NCI-H1105 (cell line): ENCODE measurements around the gene TTLL5.

Source experiments
- DNase-seq: peaks from one replicate; lab custom pipeline; 2025; lab: John Stamatoyannopoulos, UW

The TTLL5 gene

GRCh38 chr14:75660630-75661498 lies at the start of gene TTLL5, which contains the start of gene ERG28:
Gene TTLL5 (plus strand): TSS chr14:75661246. CDS start chr14:75663150, 1,904 bp downstream.
Gene ERG28 (minus strand): TSS chr14:75660876. CDS start chr14:75657502, 3,374 bp downstream.
- peak; percentile 99 for DNase-seq

- no peak for DNase-seq
Observed at GRCh38 chr14:75612157-75612556, 48.9 kb upstream of the TTLL5 start.

GRCh38 chr14:75614179-75614578 lies 46.9 kb upstream of the TTLL5 start:
- DNase-seq: no peak

GRCh38 chr14:75615200-75615599 lies 45.8 kb upstream of the TTLL5 start:
- DNase-seq: no peak

- no peak for DNase-seq
Observed at GRCh38 chr14:75619548-75619947, 41.5 kb upstream of the TTLL5 start.

GRCh38 chr14:75625034-75625433 lies 36.0 kb upstream of the TTLL5 start:
- DNase-seq: no peak

GRCh38 chr14:75626396-75626795 lies 34.6 kb upstream of the TTLL5 start:
- no peak for DNase-seq

- no peak for DNase-seq
Observed at GRCh38 chr14:75626863-75627262, 34.2 kb upstream of the TTLL5 start.

GRCh38 chr14:75627406-75627805 lies 33.6 kb upstream of the TTLL5 start:
- DNase-seq: no peak

- DNase-seq: no peak
Observed at GRCh38 chr14:75628816-75629215, 32.2 kb upstream of the TTLL5 start.

- DNase-seq: no peak
Observed at GRCh38 chr14:75630695-75631452, 30.2 kb upstream of the TTLL5 start.

- no peak for DNase-seq
Observed at GRCh38 chr14:75631453-75631831, 29.6 kb upstream of the TTLL5 start.

GRCh38 chr14:75634848-75635247 lies 26.2 kb upstream of the TTLL5 start:
- DNase-seq: no peak

- DNase-seq: no peak
Observed at GRCh38 chr14:75636100-75636692, 24.9 kb upstream of the TTLL5 start.

- no peak for DNase-seq
Observed at GRCh38 chr14:75640876-75641275, 20.2 kb upstream of the TTLL5 start.

- DNase-seq: no peak
Observed at GRCh38 chr14:75643985-75644384, 17.1 kb upstream of the TTLL5 start.

GRCh38 chr14:75645056-75645455 lies 16.0 kb upstream of the TTLL5 start:
- DNase-seq: no peak

GRCh38 chr14:75646762-75647161 lies 14.3 kb upstream of the TTLL5 start:
- DNase-seq: no peak

- no peak for DNase-seq
Observed at GRCh38 chr14:75647640-75648039, 13.4 kb upstream of the TTLL5 start.

- no peak for DNase-seq
Observed at GRCh38 chr14:75648066-75648838, 12.8 kb upstream of the TTLL5 start.

- DNase-seq: no peak
Observed at GRCh38 chr14:75649337-75649736, 11.7 kb upstream of the TTLL5 start.

GRCh38 chr14:75649773-75650172 lies 11.3 kb upstream of the TTLL5 start:
- no peak for DNase-seq
